Measurements from ENCODE around the gene ZNG1B.
"Not testable (repeated sequence)": the region's sequence is repeated elsewhere in the genome, so short reads cannot be mapped to it uniquely, and the experiment has no call there.

The ZNG1B gene

GRCh38 chr2:113504081-113504480 is 66.6 kb downstream of the ZNG1B start:
- DNase-seq, result not testable (repeated sequence)

GRCh38 chr2:113507394-113508140 is 70.1 kb downstream of the ZNG1B start:
- DNase-seq, result not testable (repeated sequence)

GRCh38 chr2:113508187-113508586 is 70.7 kb downstream of the ZNG1B start:
- DNase-seq, result not testable (repeated sequence)

- DNase-seq, result not testable (repeated sequence)
These were observed 73.4 kb downstream of the ZNG1B start for GRCh38 chr2:113510913-113511312.

GRCh38 chr2:113511859-113512258 is 74.4 kb downstream of the ZNG1B start:
- DNase-seq, result not testable (repeated sequence)

GRCh38 chr2:113515457-113515856 is 78.0 kb downstream of the ZNG1B start:
- DNase-seq, result not testable (repeated sequence)

GRCh38 chr2:113515995-113516394 is 78.5 kb downstream of the ZNG1B start:
- not testable (repeated sequence) for DNase-seq

- not testable (repeated sequence) for DNase-seq
These were observed 79.5 kb downstream of the ZNG1B start for GRCh38 chr2:113517025-113517424.

GRCh38 chr2:113520837-113521236 is 83.3 kb downstream of the ZNG1B start:
- not testable (repeated sequence) for DNase-seq

- not testable (repeated sequence) for DNase-seq
These were observed 84.0 kb downstream of the ZNG1B start for GRCh38 chr2:113521492-113521891.

- DNase-seq, result not testable (repeated sequence)
These were observed 87.5 kb downstream of the ZNG1B start for GRCh38 chr2:113524986-113525385.

GRCh38 chr2:113527350-113528045 is 90.0 kb downstream of the ZNG1B start:
- not testable (repeated sequence) for DNase-seq

- DNase-seq, result not testable (repeated sequence)
These were observed 90.6 kb downstream of the ZNG1B start for GRCh38 chr2:113528126-113528525.

- DNase-seq, result not testable (repeated sequence)
These were observed 91.4 kb downstream of the ZNG1B start for GRCh38 chr2:113528904-113529303.

- not testable (repeated sequence) for DNase-seq
These were observed 95.5 kb downstream of the ZNG1B start for GRCh38 chr2:113532991-113533390.

- not testable (repeated sequence) for DNase-seq
These were observed 99.1 kb downstream of the ZNG1B start for GRCh38 chr2:113536573-113536972.

GRCh38 chr2:113540834-113541203 is 103.3 kb downstream of the ZNG1B start:
- not testable (repeated sequence) for DNase-seq

GRCh38 chr2:113541204-113541975 is 103.9 kb downstream of the ZNG1B start:
- not testable (repeated sequence) for DNase-seq

GRCh38 chr2:113541976-113542485 is 104.5 kb downstream of the ZNG1B start:
- not testable (repeated sequence) for DNase-seq

GRCh38 chr2:113542529-113542928 is 105.0 kb downstream of the ZNG1B start:
- DNase-seq, result not testable (repeated sequence)
